Middle frontal gyrus (tissue), 1 donor: ENCODE measurements around the gene LHX1.

ENCODE experiments used
- DNase-seq: peaks from one replicate; pipeline ENCODE4 v3.0.0-alpha.2; 2015; ENCODE audit warnings: low spot score; ENCODE audit errors: extremely low spot score

LHX1 gene

GRCh38 chr17:36937959-36938565 lies 787 bp downstream of the LHX1 start:
- DNase-seq, result no peak

- DNase-seq, result no peak
Measured at GRCh38 chr17:36938566-36939051, 1.3 kb downstream of the LHX1 start.

- DNase-seq, result no peak
Measured at GRCh38 chr17:36939052-36939801, 2.0 kb downstream of the LHX1 start.

- DNase-seq, result no peak
Measured at GRCh38 chr17:36939802-36940312, 2.6 kb downstream of the LHX1 start.

GRCh38 chr17:36940313-36941264 lies 3.3 kb downstream of the LHX1 start:
- no peak for DNase-seq

- no peak for DNase-seq
Measured at GRCh38 chr17:36941265-36942010, 4.2 kb downstream of the LHX1 start.

GRCh38 chr17:36942019-36942599 lies 4.8 kb downstream of the LHX1 start:
- no peak for DNase-seq

GRCh38 chr17:36942631-36943125 lies 5.4 kb downstream of the LHX1 start:
- DNase-seq, result no peak

- no peak for DNase-seq
Measured at GRCh38 chr17:36943250-36944191, 6.2 kb downstream of the LHX1 start.

- no peak for DNase-seq
Measured at GRCh38 chr17:36944553-36944952, 7.3 kb downstream of the LHX1 start.

GRCh38 chr17:36945140-36945539 lies 7.9 kb downstream of the LHX1 start:
- no peak for DNase-seq

- DNase-seq, result no peak
Measured at GRCh38 chr17:36945959-36946725, 8.9 kb downstream of the LHX1 start.

GRCh38 chr17:36946726-36947091 lies 9.4 kb downstream of the LHX1 start:
- no peak for DNase-seq

GRCh38 chr17:36947922-36948716 lies 10.8 kb downstream of the LHX1 start:
- DNase-seq, result no peak

GRCh38 chr17:36948717-36949460 lies 11.6 kb downstream of the LHX1 start, which contains the start of gene AATF:
Gene AATF, plus strand, starts transcription at chr17:36948954. Its CDS starts 172 bp downstream, at chr17:36949126.
- peak; percentile 95 for DNase-seq

- DNase-seq, result no peak
Measured at GRCh38 chr17:36949461-36949927, 12.2 kb downstream of the LHX1 start.

- DNase-seq, result no peak
Measured at GRCh38 chr17:36950027-36950426, 12.8 kb downstream of the LHX1 start.
